Stimulated activated CD4-positive, alpha-beta T cell treated with anti-CD3 and anti-CD28 coated beads, TNF-alpha, amount 100 ng/mL, for 4 hours (primary cell): ENCODE data around the gene NTM.

Source experiments
- DNase-seq, 3 experiments: peaks; one replicate each; pipeline ENCODE4 v3.0.0-alpha.2; 2020; ENCODE audit warnings: low read depth in 3 of 3

The NTM gene

DNA sequence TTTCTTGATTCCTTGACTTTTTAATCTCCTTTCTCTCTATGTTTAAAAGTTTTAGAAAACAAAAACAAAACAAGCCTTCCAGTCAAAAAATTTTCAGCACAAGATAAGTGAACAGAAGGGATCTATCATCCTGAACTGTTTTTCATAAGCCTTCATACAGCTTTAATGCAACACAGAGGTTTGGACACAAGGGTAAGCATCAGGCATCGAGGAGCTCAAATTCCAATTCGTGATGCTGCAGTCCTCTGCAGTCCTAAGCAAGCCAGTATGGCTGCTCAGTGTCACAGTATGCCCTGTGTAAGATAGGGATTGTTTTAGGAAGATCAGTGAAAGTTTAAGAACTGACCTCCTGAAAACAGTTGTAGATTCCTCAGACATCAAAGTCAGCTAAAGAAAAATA lies 740.9 kb downstream of the NTM start:
- no peak for DNase-seq

DNA sequence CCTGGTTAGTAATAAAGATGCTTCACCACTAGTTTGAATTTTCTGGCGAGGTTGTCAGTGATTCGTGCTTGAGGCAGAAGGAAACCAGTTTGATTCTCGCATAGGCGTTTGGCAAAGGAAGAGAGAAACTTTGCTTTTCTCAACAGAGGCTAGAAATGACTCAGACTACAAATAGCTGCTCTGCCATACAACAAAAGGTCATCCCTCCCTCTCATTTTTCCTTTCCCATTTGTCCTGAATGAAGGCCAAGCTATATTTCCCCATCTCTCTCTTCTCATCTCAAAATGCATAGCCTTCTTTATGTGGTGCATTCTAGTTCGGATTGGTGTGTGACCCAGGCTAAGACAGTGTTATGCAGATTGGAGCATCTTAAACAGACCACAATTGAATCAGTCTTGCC lies 741.4 kb downstream of the NTM start:
- DNase-seq, result no peak

DNA sequence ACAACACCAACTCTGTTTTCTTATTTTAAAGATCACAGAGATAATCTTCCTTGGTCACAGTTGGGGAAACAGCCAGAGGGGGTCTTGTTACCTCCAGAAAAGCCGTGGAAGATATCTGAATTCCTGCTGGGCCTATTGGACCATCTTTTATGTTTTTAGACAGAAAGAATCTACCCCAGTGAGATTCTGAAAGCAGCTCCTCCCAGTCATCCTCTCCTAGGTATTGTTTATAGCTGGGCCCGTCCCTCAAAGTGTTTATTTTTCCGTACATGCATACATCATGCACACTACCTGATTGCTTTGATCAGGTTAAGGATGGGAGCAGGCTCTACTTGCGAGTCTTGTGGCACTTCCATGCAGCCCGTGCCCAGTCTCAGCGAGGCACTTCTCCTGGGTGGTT lies 742.4 kb downstream of the NTM start:
- DNase-seq, result no peak

DNA sequence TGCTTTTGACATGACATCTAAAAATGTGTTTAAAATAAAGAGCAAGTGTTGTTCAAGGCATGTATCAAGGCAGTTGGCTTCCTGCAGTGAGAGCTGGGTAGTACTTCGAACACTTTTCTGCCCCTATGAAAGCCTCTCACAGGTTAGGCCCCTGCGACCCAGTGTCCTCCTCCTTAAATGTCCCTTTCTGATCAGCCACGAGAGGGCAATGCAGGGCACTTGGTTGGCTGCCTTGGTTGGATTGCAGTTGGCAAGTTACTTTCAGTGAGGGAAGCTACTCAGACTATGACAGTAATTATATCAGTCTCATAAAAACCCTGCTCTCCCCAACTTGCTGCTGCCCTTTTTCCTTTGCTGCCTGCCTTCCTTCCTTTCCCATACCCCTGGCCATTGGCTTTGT lies 743.8 kb downstream of the NTM start:
- no peak for DNase-seq

DNA sequence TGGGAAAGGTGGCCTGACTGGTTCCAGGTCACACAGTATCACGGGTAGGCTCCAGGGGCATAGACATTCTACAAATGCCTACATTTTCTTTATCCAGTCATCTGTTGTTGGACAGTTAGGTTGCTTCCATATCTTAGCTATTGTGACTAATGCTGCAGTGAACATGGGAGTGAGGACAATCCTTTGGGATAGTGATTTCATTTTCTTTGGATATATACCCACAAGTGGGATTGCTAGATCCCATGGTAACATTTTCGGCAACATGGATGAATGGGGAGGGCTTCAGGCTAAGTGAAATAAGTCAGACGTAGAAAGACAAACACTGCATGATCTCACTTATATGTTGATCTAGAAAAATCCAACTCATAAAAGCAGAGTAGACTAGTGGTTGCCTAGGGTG lies 744.3 kb downstream of the NTM start:
- no peak for DNase-seq

DNA sequence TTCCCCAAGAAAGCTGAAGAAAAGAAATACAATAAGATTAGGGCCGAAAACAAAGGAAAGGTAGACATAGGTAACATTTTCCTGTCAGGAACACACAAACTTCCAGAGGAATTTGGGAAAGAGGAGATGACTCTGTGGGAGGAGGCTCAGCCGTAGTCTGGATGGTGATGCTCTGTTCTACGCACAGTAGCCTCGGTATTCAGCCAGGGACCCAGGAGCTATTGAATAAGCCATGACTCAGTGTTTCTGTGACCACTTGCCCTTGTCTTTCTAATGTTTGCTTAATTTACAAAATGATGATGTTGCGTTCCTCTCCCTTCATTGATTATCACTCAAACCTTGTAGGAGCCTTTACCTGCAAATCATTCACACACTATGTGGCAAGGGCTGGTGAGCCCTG lies 745.0 kb downstream of the NTM start:
- DNase-seq, result no peak

DNA sequence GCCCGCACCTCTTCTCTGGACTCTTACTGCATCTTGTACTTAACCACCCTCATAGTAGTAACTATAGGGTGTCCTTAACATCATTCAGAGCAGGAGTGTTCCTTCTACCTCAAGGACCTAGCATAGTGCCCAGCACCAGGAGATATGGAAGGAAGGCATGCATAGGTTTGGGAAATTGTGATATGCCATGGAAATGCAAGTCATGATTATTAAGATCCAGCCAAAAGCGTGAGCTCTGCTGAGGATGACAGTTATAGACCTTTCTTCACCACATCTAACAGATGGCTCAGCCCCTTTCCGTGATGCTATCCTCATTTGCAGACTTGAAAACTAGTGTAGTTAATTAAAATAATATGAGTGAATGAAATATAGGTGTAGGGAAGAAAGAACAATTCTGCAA lies 746.1 kb downstream of the NTM start:
- DNase-seq, result no peak

DNA sequence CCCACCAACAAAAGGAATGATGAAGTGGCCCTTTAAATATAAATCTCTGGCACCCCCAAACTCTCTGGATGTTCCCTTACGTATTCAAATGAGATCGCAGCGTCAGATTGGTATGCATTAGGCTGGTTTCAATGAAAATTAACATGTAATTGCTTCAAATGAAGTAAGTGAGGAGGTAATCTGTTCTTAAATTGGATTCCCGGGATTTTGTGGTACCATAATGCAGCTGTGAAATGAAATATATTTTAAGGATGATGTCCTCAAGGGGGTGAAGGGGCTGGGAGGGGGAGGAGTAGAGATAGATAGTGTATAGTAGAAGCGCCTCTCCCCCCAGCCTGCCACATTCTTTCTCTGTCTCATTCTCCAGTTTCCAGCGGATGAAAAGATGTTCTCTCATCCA lies 748.2 kb downstream of the NTM start:
- no peak for DNase-seq

DNA sequence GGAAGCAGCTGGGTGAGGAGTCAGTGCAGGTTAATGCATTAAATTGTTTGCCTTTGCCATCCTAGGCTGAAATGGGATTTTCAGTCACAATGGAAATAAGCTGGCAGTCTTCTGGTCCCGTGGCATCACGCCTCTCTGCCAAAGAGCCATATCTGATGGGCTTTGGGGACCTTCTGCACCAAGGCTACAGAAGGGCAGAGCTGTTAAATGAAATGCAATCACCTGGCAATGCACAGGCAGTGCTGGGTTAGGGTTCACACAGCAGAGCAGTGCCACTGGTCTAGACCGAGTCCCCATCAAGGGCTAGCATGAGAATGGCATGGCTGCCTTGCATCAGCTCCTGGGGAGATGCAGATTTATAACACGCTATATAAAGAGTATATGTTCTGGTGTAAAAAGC lies 749.2 kb downstream of the NTM start:
- no peak for DNase-seq

DNA sequence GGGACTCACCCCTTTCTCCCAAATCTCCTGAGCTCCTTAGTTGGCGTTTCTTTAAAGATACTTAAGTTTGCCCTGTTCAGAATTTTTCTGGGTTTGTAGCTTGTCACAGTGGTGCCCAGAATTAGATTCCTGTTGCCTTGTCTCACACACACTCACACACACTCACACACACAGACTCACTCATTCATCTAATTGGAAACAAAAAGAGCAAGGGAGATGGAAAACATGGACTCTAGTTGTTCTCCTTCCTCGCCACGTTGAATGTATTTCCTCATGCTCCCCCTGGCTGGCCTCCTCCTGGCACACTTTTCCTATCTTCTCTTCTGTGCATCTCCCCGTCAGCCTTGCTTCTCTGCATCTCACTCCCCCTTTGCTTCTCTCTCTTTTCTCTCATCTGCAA lies 752.3 kb downstream of the NTM start:
- no peak for DNase-seq

DNA sequence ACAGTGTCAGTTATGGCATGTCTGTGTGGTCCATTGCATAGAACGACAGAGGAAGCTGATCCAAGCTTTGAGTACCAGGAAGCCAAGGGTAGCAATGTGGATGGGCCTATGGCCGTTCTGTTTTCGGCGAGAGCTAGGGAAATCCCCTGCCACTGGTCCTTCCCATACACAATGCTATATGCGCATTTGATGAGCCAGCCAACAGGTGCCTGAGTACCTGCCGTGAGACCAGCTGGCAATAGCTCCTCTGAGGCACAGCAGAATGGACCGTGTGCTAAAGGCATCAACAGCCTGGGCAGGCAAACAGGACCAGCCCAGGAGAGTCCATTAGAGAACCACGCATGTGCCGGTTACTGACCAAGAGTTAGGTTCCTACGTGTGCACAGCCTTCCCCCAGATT lies 753.0 kb downstream of the NTM start:
- DNase-seq, result no peak

DNA sequence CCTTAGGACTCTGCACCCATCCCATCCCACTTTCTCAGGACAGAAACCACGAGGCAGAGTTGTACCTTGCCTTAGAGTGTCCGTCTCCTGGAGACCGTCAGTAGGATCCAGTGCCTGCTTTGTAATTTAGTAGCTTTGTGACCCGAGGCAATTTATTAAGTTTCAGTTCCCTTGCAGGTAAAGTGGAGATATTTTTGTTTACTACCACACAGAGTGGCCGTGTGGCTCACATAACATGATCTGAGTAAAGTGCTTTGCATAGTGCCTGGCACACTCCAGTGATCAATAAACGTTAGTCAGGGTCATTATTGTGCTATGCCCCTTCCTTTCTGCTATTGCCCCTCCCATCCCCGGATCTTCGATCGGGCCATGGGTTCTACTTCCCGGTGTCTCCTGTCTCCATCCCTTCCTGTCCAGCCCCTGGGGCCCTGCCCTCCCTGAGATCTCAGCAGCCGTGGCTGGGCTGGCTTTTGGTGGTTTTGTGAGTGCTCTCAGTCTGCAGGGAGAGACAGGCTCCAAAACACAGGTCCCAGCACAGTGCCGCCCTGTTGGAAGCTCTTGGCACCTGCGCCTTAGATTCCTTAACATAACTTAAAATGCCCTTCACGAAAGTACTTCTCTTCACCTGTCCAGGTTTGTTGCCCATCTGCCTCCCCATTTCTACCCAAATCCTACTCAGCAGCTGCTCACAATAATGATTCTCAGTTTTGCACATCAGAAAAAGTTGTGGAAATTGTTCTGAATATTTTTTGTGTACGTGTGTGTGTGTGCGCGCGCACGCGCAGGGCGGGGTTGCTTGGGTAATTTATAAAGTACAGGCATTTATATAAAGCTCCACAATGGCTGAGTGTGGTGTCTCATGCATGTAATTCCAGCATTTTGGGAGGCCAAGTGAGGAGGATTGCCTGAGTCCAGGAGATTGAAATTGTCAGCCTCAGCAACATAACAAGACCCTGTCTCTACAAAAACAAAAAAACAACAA lies 753.7 kb downstream of the NTM start:
- DNase-seq, result no peak

DNA sequence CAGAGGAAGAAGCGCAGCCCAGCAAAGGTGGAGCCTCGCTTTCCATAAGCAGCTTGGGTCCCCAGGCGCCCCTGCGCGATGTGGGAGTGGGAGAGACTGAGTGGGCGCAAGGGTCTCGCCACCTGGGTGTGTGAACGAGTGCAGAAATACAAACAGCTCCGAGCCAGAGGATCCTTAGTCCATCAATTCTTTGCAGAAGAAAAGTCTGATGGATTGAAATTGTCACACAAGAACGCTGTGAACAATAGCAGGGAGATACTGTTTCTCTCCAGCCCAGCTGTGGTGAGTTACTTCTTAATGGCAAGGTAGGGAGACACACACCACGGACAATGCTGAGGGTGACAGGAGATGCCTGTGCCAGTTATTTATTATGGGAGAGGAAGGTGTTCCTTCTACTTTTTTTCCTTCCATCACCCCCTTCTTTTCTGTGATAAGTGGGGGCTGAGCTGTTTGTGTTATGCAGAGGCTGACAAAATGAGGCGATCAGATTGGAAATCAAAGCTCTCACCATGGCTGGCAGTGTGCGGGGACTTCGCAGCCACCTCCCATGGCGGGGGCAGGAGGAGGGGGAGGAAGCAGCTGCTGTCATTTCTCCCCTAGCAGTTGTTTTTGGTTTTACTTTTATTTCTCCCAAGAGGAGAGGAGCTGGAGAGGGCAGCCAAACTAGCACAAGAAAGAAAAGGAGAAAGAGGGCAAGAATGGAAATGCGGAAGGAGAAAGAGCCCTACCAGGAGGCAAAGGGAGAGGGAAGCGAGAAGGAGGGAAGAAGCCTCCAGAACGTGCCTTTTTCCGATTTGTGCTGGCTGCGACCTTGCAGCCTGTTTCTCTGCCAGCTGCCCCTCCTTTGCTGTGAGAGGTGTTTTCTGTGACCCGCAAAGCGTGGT lies 755.8 kb downstream of the NTM start:
- no peak for DNase-seq

DNA sequence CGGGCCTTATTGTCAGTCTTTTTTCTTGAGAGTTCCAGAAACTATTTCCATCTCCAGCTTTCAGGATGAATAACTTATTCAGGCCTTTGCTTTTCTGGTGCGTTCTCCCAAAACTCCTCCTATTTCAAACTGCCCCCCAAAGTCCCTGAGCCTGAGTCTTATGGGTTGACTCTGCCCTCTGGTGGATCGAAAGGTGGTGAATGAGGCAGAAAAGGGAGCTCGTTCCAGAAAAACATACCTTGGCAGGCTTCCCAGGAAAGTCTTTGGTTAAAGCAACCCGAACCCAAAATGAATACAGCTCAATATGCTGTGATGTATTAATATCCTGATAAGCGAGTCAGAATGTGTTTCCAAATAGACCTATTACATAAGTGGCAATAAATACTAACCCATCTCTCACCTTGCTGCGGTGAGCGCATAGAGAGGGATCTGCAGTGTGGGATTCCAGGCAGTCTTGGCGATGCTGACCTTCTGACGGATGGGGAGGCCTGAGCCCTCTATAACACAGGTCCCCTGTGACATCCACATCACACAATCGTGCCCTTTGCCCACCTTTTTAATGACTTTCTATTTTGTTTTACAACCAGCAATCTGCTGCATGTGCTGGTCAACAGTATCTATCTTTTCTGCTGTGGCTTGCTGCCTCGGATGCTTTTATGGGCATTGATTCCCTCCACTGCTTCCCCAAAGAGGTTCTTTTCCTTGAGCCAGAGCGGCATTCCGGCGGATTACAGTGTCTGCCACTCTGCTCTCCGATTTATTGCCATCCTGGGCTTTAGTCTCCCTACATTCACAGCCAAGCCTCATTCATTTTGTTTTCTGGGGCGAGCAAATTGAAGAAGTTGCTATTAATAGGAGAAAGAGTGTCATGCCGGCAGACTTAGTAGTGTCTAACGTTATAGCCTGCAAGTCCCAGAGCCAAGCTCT lies 756.8 kb downstream of the NTM start:
- DNase-seq, result no peak

DNA sequence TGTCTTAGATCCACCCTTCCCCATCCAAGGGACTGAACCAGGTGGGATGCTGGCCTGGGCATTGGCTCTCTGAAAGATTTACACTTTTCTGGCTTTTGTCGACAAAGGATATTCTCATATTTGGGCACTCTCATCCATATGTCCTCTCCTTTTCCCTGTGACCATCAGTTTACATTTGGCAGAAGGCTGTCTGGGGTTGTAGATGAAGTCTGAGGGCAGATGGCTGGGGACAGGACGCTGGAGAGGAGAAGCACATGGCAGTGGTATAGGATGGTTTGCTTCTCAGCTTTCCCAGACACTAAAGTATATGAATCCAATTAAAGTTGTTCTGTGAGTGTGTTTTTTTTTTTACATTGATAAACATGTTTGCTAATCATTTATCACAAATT lies 757.5 kb downstream of the NTM start:
- no peak for DNase-seq

DNA sequence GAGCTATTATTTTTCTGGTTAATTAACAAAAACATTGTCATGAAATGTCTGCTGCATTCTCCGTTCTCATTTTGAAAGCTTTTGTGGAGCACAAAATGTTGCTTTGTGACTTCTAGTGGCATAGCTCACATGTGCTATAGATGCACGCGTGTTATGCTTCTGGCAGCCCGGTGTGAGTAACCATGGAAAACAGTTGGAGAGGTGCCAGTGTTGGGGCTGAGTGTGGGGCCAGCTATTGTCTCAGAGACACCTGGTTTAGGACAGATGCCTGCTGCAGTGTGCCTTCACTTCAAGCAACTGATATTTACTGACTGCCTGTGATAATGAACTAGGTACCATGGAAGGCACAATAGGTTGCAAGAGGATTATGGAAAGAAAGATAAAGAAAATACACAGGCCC lies 760.6 kb downstream of the NTM start:
- DNase-seq, result no peak

DNA sequence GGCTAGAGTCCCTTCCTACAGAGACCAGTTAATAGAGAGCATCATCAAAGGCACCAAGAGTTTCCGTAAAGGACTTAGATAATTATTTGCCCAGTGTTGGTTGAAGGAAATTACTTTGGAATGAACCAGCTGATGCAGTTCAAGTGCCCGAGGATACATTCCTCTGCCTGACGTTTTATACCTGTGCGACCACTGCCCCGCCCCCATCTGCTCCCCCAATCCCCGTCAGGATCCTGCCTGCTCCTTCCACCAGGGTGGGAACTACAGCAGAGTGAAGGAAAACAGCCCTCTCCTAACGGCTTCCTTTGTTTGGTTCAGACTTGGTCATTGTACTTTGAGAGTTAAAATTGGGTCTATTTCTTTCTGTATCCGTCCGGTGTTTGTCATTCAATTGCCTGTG lies 761.5 kb downstream of the NTM start:
- no peak for DNase-seq

DNA sequence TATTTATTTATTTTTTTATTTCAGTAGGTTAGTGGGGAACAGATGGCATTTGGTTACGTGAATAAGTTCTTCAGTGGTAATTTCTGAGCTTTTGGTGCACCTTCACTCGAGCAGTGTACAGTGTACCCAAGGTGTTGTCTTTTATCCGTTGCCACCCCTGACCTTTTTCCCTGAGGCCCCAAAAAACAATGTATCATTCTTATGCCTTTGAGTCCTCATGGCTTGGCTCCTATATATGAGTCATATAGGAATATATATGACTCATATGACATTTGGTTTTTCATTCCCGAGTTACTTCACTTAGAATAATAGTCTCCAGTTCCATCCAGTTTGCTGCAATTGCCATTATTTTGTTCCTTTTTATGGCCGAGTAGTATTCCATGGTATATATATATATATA lies 763.9 kb downstream of the NTM start:
- DNase-seq, result no peak

DNA sequence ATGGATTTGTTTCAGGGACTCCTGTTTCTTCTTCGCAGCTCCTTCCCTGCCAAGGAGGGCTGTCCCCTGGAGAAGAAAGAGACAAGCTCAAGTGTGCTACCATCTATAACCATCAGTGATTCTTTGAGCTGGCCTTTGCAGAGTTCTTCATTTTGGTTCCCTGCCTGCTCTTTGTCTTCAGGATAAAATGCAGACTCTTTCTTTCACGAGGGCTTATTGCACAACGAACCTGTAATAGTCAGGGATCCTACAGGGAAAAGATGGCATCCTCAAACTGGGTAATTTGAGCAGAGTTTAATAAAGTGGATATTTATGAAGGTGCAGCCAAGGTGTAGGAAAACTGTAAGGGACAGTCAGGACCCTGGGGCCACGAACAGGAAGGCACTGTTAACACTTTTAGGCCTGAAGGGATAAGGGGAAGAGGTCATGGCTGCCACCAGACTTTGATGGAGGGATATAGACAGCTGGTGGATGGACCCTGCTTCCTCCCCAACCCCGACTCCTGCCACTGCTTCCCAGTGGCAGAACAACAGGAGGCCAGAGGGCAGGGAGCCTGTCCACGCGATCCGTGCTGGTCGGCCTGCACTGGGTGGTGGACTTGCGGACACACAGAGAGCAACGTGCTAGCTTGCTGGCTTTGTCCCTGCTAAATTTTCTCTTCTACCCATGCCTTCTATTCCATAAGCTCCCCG lies 767.0 kb downstream of the NTM start:
- DNase-seq, result no peak

DNA sequence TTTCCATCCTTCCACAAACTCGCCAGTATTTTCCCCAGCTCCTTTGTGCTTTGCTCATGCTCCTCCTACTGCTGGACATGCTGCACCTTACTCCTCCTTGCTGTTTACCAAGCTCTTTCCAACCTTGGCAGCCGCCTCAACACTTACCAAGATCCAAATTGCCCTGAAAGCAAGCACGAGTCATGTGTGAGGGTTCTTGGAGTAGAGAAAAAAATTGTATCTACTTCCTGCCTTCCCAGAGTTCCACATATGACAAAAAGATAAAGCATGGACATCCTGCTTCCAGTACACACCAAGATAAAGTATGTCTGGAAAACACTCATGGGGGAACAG lies 767.5 kb downstream of the NTM start:
- DNase-seq, result no peak

DNA sequence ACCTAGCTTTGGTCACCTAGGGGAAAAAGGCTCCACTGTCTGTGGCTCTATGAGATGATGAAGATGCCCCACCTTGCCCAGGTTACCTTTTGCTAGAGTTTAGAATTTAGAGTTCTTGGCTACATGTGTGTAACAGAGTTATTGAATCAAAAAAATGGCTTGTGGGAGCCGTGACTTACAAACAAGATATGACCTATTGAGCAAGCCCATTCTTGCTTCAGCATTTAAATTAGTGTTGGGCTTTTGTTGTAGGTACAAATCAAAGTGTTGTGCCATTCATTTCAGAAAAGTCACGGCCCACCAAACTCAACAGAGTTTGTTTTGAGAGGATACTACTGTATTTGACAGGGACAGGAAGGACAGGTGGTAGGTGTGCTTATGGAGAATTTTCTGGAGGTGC lies 768.8 kb downstream of the NTM start:
- no peak for DNase-seq
